Lung microvascular endothelial cell (primary cell): Measurements from ENCODE around the gene CUX1. TPM values are rescaled to one million over a fixed set of nuclear protein-coding genes. Genes with fewer than 3 reads are reported as not detected.
"Not testable (repeated sequence)": the region's sequence is repeated elsewhere in the genome, so short reads cannot be mapped to it uniquely, and the experiment has no call there.

Source experiments
- DNase-seq, 2 donors: peaks; one replicate each; pipeline versions ENCODE4 v3.0.0 to v3.0.0-alpha.2; 2010; ENCODE audit warnings: low read depth in 2 of 2
- total RNA-seq: library from RNA; depleted of rRNA; stranded (reverse); fragments of >200 nt; gene quantifications from 2 replicates; pipeline ENCODE4 v1.2.1, GENCODE V29; 2014

Gene CUX1
- total RNA-seq, 1 donor from 2014 or later, result 22.8 TPM

GRCh38 chr7:102000123-102000522 lies 182.7 kb downstream of the CUX1 start:
- no peak for DNase-seq

- DNase-seq, result peak in 1 of 2 donors; percentile 13
Observed at GRCh38 chr7:102004229-102004628, 186.8 kb downstream of the CUX1 start.

DNA sequence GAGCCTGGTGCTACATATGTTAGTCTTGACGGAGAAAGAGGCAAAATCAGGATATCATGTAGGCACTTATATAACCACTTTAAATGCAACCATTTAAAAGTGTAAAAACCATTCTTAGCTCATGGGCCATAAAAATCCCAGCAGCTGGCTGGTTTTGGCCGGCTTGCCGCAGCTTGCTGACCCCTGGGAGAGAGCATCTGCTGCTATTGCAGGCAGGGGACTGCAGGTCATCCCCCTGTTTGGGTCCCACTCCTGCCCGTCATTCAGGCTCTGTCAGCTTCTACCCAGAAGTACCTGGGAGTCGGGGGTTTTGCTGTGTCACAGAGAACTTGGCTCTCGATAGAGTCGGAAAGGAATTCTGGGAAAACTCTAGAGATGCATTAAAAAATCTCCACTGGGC lies 187.4 kb downstream of the CUX1 start:
- DNase-seq, result no peak

GRCh38 chr7:102005933-102006480 lies 188.6 kb downstream of the CUX1 start:
- DNase-seq, result no peak

DNA sequence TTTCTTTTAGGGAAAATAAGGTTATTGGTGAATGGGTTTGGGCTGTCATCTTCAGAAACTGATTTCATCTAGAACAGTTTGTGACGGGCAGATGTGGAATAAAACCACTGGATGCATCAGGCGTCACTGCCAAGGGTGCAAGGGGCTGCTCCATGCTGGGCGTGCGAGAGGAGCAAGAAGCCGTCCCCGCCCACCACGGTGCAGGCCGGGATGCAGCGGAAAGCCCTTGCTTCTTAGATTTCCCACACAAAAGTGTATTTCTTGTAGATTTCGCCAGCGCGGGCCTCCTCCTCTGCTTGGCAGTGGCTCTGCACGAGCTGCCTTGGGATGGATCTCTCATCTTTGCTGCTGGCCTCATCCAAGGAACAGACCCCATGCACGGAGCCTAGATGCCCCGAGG lies 189.3 kb downstream of the CUX1 start:
- no peak for DNase-seq

- DNase-seq, result no peak
Observed at GRCh38 chr7:102008535-102009262, 191.3 kb downstream of the CUX1 start.

- no peak for DNase-seq
Observed at GRCh38 chr7:102009628-102010027, 192.2 kb downstream of the CUX1 start.

DNA sequence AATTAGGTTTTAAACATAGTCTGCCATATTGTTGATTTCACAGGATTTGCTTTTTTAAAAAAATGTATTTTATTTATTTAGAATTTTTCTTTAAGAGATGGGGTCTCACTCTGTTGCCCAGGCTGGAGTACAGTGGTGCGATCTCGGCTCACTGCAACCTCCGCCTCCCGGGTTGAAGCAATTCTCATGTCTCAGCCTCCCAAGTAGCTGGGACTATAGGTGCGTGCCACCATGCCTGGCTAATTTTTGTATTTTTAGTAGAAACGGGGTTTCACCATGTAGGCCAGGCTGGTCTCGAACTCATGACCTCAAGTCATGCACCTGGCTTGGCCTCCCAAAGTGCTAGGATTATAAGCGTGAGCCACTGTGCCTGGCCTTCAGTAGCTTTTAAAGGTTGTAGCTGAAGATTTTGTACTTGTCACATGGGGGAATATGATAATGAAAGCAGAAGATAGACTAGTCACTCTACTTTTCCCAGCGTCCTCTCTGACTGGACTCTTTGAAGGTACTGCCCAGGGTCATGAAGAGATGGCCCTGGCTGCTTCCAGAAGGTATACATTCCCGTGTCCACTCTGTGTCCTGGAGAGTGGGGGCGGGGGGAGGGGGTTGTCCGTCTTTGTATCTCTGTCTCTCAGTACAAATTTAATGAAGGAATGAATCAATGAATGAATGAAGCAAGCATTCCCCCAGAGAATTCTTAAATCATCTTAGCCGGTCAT lies 194.8 kb downstream of the CUX1 start:
- DNase-seq, result not testable (repeated sequence)

DNA sequence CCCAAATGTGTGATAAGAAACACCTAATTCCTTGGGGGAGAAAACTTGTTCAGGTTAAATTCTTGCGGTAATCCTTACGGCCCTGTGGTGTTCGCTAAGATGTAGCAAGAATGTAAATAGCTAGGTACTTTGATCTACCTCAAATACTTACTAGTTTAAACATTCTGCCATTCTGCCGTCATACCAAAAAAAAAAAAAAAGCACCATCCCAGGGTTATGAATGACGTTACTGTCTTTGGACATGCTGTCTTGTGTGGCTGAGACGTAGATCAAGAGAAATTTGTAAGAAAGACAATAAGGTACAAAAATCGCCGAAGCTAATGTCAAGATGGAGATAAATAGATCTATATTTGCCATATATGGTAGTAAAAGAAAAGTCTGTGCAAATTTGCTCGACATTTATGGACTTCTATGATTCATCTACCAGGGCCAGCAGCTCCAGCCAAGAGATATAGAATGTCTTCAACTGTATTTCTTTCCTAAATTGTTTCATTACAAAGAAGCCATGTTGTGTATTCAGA lies 195.6 kb downstream of the CUX1 start:
- DNase-seq, result no peak

DNA sequence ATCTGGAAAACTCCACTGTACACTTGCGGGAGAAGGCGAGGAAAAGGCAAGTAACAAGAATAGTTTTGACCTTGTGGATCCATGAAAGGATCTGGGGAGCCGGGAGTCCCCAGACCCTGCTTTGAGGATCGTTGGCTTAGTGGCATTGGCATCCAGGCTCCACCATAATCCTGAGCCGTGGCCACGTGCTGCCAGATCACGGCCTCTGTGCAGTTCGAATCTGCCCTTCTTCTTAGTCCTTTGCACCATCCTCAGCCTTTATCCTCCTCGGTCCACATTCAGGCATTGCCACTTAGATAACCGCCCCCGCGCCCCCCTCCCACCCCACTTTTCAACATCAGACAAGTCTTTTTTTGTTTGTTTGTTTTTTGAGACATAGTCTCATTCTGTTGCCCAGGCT lies 201.4 kb downstream of the CUX1 start:
- no peak for DNase-seq

DNA sequence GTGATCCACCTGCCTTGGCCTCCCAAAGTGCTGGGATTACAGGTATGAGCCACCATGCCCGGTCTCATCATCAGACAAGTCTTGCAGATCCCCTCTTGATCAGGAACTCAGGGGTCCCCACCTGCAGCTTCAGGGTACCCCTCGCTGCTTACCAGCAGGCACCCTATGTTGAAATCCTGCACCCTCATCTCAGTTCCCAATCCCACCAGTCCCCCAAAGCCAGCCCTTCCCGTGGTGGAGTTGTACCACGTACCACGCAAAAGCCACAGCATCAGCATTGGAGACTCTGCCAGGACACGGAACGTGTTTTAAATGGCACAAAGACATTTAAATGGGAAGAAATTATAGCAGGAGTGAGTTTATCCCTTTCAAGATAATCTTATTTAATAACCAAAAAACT lies 202.0 kb downstream of the CUX1 start:
- no peak for DNase-seq

DNA sequence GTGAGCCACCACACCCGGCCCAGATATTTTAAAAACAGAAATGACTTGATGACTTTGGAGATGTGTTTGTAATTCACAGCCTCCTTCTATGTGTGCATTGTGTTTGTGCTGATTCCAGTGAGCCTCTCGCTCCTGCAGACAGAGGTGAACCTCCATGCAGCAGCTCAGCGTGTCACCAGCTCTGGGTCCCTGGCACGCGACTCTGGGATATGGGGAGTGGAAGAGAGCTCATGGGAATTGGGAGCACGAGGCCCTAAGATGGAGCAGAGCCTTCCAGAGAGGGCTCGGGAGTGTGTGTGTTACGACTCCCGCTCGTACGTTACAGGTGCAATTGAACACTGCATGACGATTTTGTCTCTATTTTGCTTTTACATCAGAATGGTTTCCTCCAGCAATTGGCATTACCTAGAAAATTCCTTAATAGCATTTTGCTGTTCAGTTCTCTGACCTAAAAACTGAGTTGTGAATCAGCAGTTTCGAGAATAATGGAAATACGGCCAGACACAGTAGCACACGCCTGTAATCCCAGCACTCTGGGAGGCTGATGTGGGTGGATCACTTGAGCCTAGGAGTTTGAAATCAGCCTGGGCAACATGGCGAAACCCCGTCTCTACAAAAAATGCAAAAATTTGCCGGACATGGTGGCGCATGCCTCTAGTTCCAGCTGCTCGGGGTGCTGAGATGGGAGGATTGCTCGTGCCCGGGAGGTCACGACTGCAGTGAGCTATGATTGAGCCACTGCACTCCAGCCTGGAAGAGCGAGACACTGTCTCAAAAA lies 204.6 kb downstream of the CUX1 start:
- no peak for DNase-seq

GRCh38 chr7:102024005-102024768 lies 206.8 kb downstream of the CUX1 start:
- no peak for DNase-seq

GRCh38 chr7:102024769-102025391 lies 207.5 kb downstream of the CUX1 start:
- DNase-seq, result peak in 1 of 2 donors; percentile 92

DNA sequence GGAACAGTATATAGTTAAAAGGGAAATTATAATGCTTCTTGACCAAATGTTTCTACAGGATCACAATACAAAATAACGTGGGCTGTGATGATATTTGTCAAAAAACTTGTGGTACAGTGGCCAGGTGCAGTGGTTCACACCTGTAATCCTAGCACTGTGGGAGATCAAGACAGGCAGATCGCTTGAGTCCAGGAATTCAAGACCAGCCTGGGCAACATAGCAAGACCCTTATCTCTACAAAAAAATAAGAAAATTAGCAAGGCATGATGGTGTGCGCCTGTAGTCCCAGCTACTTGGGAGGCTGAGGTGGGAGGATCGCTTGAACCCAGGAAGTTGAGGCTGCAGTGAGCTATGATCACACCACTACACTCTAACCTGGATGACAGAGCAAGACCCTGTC lies 208.4 kb downstream of the CUX1 start:
- not testable (repeated sequence) for DNase-seq

DNA sequence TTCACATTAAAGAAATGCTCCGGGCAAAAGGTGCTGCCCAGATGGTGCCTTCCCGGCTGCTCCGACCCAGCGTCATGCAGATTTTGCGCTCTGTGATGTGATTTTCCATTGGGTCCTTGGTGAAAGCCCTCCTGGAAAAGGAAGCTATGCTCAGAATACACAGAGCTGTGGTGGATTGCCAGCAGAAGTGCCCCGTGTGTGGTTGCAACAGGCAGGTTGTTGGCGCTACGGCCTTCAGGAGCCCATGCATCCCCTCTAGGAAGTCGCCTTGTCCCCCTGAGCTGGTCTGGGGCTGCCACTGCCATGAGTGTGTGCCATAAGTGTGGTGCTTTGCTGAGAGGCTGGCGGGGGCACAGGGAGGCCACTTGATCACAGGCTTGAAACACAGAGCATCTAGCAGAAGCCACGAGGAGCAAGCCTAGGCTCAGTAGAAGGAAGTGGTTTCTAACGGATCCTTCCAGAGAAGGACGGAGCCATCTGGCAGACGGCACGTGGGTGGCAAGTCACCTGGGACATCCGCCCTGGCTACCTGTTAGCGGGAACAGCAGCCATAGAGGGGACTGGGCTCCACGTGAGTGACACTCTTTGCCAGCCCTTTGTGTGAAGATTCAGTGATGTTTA lies 210.9 kb downstream of the CUX1 start:
- no peak for DNase-seq

DNA sequence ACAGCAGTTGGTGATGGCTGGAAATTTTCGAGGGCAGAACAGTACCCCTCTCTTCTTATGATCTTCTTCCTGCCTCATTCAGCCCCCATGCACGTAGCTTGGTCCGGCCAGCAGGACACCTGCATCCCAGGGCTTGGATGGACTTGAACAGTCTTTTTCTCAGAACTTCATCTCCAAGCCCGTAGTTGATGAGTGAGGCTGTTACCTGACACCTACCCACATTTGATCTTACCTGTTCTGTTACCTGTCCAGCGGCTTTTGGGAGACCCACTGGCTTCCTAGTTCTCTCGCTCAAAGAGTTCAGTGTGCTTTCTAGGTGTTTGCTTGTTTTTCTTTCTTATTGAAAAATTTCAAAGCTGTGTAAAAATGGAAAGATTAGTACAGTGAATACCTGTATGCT lies 212.2 kb downstream of the CUX1 start:
- DNase-seq, result no peak

GRCh38 chr7:102030696-102031095 lies 213.3 kb downstream of the CUX1 start:
- DNase-seq, result no peak

DNA sequence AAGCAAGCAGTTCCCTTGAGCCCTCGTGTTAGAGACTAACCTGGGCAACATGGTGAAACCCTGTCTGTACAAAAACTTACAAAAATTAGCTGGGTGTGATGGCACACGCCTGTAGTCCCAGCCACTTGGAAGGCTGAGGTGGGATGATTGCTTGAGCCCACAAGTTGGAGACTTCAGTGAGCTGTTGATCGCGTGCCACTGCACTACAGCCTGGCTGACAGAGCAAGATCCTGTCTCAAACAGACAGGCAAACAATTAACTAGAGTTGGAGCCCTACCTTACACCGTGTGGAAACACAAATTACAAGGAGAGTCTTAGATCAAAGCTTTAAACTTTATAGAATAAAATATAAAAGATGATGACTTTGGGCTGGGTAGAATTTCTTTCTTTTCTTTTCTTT lies 219.5 kb downstream of the CUX1 start:
- DNase-seq, result no peak

GRCh38 chr7:102039706-102040105 lies 222.3 kb downstream of the CUX1 start:
- DNase-seq, result no peak
